HEK293 (cell line): ENCODE data around the gene DLGAP3.
A peak's percentile ranks its signal among the peaks of the same experiment; 100 is the strongest.

Source experiments
- TSHZ1 ChIP-seq: fragments of 450-650 bp; formaldehyde crosslinking; IDR thresholded peaks from 2 replicates; pipeline ENCODE4 v1.5.1; 2016; ENCODE audit warnings: missing biosample characterization, missing genetic modification characterization, borderline replicate concordance
- ZBTB8A ChIP-seq: fragments of 450-650 bp; formaldehyde crosslinking; IDR thresholded peaks from 2 replicates; pipeline ENCODE4 v1.5.1; 2016; ENCODE audit warnings: missing biosample characterization, missing genetic modification characterization
- ZNF140 ChIP-seq: fragments of 450-650 bp; formaldehyde crosslinking; IDR thresholded peaks from 2 replicates; pipeline ENCODE4 v1.5.1; 2016; ENCODE audit warnings: missing biosample characterization, missing genetic modification characterization
- ZNF19 ChIP-seq: fragments of 450-650 bp; formaldehyde crosslinking; IDR thresholded peaks from 2 replicates; pipeline ENCODE4; 2016; ENCODE audit warnings: missing biosample characterization, missing genetic modification characterization, low read depth
- ZNF266 ChIP-seq: fragments of 450-650 bp; formaldehyde crosslinking; IDR thresholded peaks from 2 replicates; pipeline ENCODE4 v1.5.1; 2016; ENCODE audit warnings: missing biosample characterization, missing genetic modification characterization, low read depth
- ZNF341 ChIP-seq: fragments of 450-650 bp; formaldehyde crosslinking; IDR thresholded peaks from 2 replicates; pipeline ENCODE4; 2016; ENCODE audit warnings: low read depth, missing biosample characterization, missing genetic modification characterization
- ZNF404 ChIP-seq: fragments of 450-650 bp; formaldehyde crosslinking; IDR thresholded peaks from 2 replicates; pipeline ENCODE4 v1.5.1; 2017; ENCODE audit warnings: missing biosample characterization, missing genetic modification characterization
- ZNF426 ChIP-seq: fragments of 450-650 bp; formaldehyde crosslinking; IDR thresholded peaks from 2 replicates; pipeline ENCODE4 v1.5.1; 2017; ENCODE audit warnings: missing biosample characterization, missing genetic modification characterization, mild to moderate bottlenecking, inconsistent platforms, moderate library complexity
- ZNF433 ChIP-seq: fragments of 450-650 bp; formaldehyde crosslinking; IDR thresholded peaks from 2 replicates; pipeline ENCODE4 v1.5.1; 2016; ENCODE audit warnings: missing biosample characterization, missing genetic modification characterization, low read depth
- ZNF530 ChIP-seq: fragments of 450-650 bp; formaldehyde crosslinking; IDR thresholded peaks from 2 replicates; pipeline ENCODE4 v1.5.1; 2016; ENCODE audit warnings: low read depth, missing biosample characterization, missing genetic modification characterization
- ZNF560 ChIP-seq: fragments of 450-650 bp; formaldehyde crosslinking; IDR thresholded peaks from 2 replicates; pipeline ENCODE4 v1.5.1; 2017; ENCODE audit warnings: missing biosample characterization, missing genetic modification characterization, borderline replicate concordance
- ZNF623 ChIP-seq: fragments of 450-650 bp; formaldehyde crosslinking; IDR thresholded peaks from 2 replicates; pipeline ENCODE4 v1.5.1; 2016; ENCODE audit warnings: missing biosample characterization, missing genetic modification characterization
- ZNF664 ChIP-seq: fragments of 450-650 bp; formaldehyde crosslinking; IDR thresholded peaks from 2 replicates; pipeline ENCODE4 v1.5.1; 2016; ENCODE audit warnings: missing biosample characterization, missing genetic modification characterization
- TF ChIP-seq, protein P1 (sequence below): fragments of 450-650 bp; formaldehyde crosslinking; IDR thresholded peaks from 2 replicates; pipeline ENCODE4 v1.5.1; 2016; ENCODE audit warnings: missing biosample characterization, missing genetic modification characterization
- TF ChIP-seq, protein P2 (sequence below): fragments of 450-650 bp; formaldehyde crosslinking; IDR thresholded peaks from 2 replicates; pipeline ENCODE4 v1.5.1; 2016; ENCODE audit warnings: missing biosample characterization, missing genetic modification characterization
- TF ChIP-seq, protein P3 (sequence below): fragments of 450-650 bp; formaldehyde crosslinking; conservative IDR thresholded peaks from 2 replicates; pipeline ENCODE4 v1.5.1; 2016; ENCODE audit warnings: low read depth, missing biosample characterization, missing genetic modification characterization

Gene DLGAP3

DNA sequence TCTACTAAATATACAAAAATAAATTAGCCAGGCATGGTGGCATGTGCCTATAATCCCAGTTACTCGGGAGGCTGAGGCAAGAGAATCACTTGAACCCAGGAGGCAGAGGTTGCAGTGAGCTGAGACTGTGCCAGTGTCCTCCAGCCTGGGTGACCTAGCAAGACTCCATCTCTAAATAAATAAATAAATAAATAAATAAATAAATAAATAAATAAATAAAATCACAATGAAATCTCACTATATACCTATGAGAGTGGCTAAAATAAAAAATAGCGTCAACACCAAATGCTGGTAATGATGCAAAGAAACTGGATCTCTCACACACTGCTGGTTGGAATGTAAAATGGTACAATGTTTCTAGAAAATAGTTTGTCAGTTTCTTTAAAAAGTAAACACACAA, 110.6 kb downstream of the DLGAP3 start (continued):
- peak; percentile 27; the same call in 1 of the 2 replicates for TF ChIP-seq TSHZ1 (tag by site-specific recombination)
- TF ChIP-seq ZNF140 = peak; percentile 82; the same call in 1 of the 2 replicates
- TF ChIP-seq, protein P1, sequence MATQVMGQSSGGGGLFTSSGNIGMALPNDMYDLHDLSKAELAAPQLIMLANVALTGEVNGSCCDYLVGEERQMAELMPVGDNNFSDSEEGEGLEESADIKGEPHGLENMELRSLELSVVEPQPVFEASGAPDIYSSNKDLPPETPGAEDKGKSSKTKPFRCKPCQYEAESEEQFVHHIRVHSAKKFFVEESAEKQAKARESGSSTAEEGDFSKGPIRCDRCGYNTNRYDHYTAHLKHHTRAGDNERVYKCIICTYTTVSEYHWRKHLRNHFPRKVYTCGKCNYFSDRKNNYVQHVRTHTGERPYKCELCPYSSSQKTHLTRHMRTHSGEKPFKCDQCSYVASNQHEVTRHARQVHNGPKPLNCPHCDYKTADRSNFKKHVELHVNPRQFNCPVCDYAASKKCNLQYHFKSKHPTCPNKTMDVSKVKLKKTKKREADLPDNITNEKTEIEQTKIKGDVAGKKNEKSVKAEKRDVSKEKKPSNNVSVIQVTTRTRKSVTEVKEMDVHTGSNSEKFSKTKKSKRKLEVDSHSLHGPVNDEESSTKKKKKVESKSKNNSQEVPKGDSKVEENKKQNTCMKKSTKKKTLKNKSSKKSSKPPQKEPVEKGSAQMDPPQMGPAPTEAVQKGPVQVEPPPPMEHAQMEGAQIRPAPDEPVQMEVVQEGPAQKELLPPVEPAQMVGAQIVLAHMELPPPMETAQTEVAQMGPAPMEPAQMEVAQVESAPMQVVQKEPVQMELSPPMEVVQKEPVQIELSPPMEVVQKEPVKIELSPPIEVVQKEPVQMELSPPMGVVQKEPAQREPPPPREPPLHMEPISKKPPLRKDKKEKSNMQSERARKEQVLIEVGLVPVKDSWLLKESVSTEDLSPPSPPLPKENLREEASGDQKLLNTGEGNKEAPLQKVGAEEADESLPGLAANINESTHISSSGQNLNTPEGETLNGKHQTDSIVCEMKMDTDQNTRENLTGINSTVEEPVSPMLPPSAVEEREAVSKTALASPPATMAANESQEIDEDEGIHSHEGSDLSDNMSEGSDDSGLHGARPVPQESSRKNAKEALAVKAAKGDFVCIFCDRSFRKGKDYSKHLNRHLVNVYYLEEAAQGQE (tag by site-specific recombination) = peak; percentile 48; the same call in 1 of the 2 replicates
- TF ChIP-seq, protein P2, sequence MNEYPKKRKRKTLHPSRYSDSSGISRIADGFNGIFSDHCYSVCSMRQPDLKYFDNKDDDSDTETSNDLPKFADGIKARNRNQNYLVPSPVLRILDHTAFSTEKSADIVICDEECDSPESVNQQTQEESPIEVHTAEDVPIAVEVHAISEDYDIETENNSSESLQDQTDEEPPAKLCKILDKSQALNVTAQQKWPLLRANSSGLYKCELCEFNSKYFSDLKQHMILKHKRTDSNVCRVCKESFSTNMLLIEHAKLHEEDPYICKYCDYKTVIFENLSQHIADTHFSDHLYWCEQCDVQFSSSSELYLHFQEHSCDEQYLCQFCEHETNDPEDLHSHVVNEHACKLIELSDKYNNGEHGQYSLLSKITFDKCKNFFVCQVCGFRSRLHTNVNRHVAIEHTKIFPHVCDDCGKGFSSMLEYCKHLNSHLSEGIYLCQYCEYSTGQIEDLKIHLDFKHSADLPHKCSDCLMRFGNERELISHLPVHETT = 0 out of 2 replicates have a peak, but pooled peaks have one; percentile 26
- TF ChIP-seq ZNF433 (tag by site-specific recombination) = peak; percentile 52; the same call in 1 of the 2 replicates
- TF ChIP-seq ZNF560 (tag by site-specific recombination) = peak; percentile 59
- 0 out of 2 replicates have a peak, but pooled peaks have one; percentile 24 for TF ChIP-seq ZNF404 (tag by site-specific recombination)
- TF ChIP-seq ZNF664 = peak; percentile 38; the same call in 1 of the 2 replicates
- TF ChIP-seq, protein P3, sequence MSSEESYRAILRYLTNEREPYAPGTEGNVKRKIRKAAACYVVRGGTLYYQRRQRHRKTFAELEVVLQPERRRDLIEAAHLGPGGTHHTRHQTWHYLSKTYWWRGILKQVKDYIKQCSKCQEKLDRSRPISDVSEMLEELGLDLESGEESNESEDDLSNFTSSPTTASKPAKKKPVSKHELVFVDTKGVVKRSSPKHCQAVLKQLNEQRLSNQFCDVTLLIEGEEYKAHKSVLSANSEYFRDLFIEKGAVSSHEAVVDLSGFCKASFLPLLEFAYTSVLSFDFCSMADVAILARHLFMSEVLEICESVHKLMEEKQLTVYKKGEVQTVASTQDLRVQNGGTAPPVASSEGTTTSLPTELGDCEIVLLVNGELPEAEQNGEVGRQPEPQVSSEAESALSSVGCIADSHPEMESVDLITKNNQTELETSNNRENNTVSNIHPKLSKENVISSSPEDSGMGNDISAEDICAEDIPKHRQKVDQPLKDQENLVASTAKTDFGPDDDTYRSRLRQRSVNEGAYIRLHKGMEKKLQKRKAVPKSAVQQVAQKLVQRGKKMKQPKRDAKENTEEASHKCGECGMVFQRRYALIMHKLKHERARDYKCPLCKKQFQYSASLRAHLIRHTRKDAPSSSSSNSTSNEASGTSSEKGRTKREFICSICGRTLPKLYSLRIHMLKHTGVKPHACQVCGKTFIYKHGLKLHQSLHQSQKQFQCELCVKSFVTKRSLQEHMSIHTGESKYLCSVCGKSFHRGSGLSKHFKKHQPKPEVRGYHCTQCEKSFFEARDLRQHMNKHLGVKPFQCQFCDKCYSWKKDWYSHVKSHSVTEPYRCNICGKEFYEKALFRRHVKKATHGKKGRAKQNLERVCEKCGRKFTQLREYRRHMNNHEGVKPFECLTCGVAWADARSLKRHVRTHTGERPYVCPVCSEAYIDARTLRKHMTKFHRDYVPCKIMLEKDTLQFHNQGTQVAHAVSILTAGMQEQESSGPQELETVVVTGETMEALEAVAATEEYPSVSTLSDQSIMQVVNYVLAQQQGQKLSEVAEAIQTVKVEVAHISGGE (tag by site-specific recombination) = peak; percentile 63
- TF ChIP-seq ZNF623 (tag by site-specific recombination) = peak; percentile 64
- 0 out of 2 replicates have a peak, but pooled peaks have one; percentile 55 for TF ChIP-seq ZNF530
- peak; percentile 56 for TF ChIP-seq ZBTB8A (tag by site-specific recombination)
- 0 out of 2 replicates have a peak, but pooled peaks have one; percentile 59 for TF ChIP-seq ZNF19 (tag by site-specific recombination)
- peak; percentile 70 for TF ChIP-seq ZNF426
- peak; percentile 48; the same call in 1 of the 2 replicates for TF ChIP-seq ZNF266 (tag by site-specific recombination)
- 0 out of 2 replicates have a peak, but pooled peaks have one; percentile 19 for TF ChIP-seq ZNF341 (tag by site-specific recombination)
